H9 (cell line): ENCODE results near the gene TTC24. TPM values are rescaled to one million over a fixed set of nuclear protein-coding genes. Genes with fewer than 3 reads are reported as not detected.

ENCODE experiments used
- DNase-seq: peaks from one replicate; pipeline ENCODE4 v3.0.0-alpha.2; 2017
- H2AFZ ChIP-seq: one replicate; pipeline ENCODE4 v1.6.1; 2013; ENCODE audit warnings: mild to moderate bottlenecking, low read length, control low read depth, moderate library complexity
- H2AK5ac ChIP-seq: 2 replicates; pipeline ENCODE4 v1.6.1; 2013; ENCODE audit warnings: low read length, control low read depth, mixed read lengths; ENCODE audit not compliant: insufficient read length
- H2BK120ac ChIP-seq: one replicate; pipeline ENCODE4 v1.6.1; 2013; ENCODE audit warnings: low read depth, mild to moderate bottlenecking, low read length, control low read depth, inconsistent platforms; ENCODE audit not compliant: poor library complexity, severe bottlenecking
- H2BK12ac ChIP-seq: 2 replicates; pipeline ENCODE4 v1.6.1; 2013; ENCODE audit warnings: low read length, control low read depth, mixed read lengths, low read depth; ENCODE audit not compliant: insufficient read length
- H2BK15ac ChIP-seq: 2 replicates; pipeline ENCODE4 v1.6.1; 2013; ENCODE audit warnings: low read depth, low read length, control low read depth
- H2BK20ac ChIP-seq: one replicate; pipeline ENCODE4 v1.6.1; 2013; ENCODE audit warnings: low read depth, mild to moderate bottlenecking, low read length, control low read depth, inconsistent platforms; ENCODE audit not compliant: poor library complexity, severe bottlenecking
- H2BK5ac ChIP-seq: 2 replicates; pipeline ENCODE4 v1.6.1; 2013; ENCODE audit warnings: low read length, control low read depth, mixed read lengths; ENCODE audit not compliant: insufficient read length
- H3K14ac ChIP-seq: 2 replicates; pipeline ENCODE4 v1.6.1; 2013; ENCODE audit warnings: low read length, control low read depth; ENCODE audit not compliant: insufficient read depth
- H3K18ac ChIP-seq: 2 replicates; pipeline ENCODE4 v1.6.1; 2013; ENCODE audit warnings: low read depth, mild to moderate bottlenecking, mixed read lengths, low read length, control low read depth; ENCODE audit not compliant: insufficient read length
- H3K23ac ChIP-seq: 2 replicates; pipeline ENCODE4 v1.6.1; 2013; ENCODE audit warnings: low read length, control low read depth, mixed read lengths, low read depth; ENCODE audit not compliant: insufficient read length
- H3K23me2 ChIP-seq: 2 replicates; pipeline ENCODE4 v1.6.1; 2013; ENCODE audit warnings: low read depth, mild to moderate bottlenecking, mixed read lengths, low read length, control low read depth; ENCODE audit not compliant: insufficient read length, poor library complexity, severe bottlenecking
- H3K27ac ChIP-seq: 2 replicates; pipeline ENCODE4 v1.5.1; 2013; ENCODE audit warnings: low read length, control low read depth, mixed read lengths, low read depth; ENCODE audit not compliant: insufficient read length
- H3K27me3 ChIP-seq: 2 replicates; pipeline ENCODE4 v1.6.1; 2013; ENCODE audit warnings: low read length, control low read depth, inconsistent platforms; ENCODE audit not compliant: insufficient read depth
- H3K4ac ChIP-seq: 2 replicates; pipeline ENCODE4 v1.6.1; 2013; ENCODE audit warnings: low read depth, mild to moderate bottlenecking, control low read depth, inconsistent platforms, low read length, moderate library complexity
- H3K4me1 ChIP-seq: 2 replicates; pipeline ENCODE4 v1.6.1; 2013; ENCODE audit warnings: low read length, control low read depth, inconsistent platforms; ENCODE audit not compliant: insufficient read depth
- H3K4me2 ChIP-seq: 2 replicates; pipeline ENCODE4 v1.6.1; 2013; ENCODE audit warnings: low read length, control low read depth, mixed read lengths; ENCODE audit not compliant: insufficient read length, insufficient read depth
- H3K56ac ChIP-seq: 2 replicates; pipeline ENCODE4 v1.6.1; 2013; ENCODE audit warnings: low read depth, mild to moderate bottlenecking, mixed read lengths, low read length, control low read depth; ENCODE audit not compliant: insufficient read length
- H3K79me1 ChIP-seq: 2 replicates; pipeline ENCODE4 v1.6.1; 2013; ENCODE audit warnings: low read depth, mild to moderate bottlenecking, moderate library complexity, low read length, control low read depth, inconsistent platforms; ENCODE audit not compliant: insufficient read depth, poor library complexity, severe bottlenecking
- H3K79me2 ChIP-seq: 2 replicates; pipeline ENCODE4 v1.6.1; 2013; ENCODE audit warnings: low read length, control low read depth, inconsistent platforms; ENCODE audit not compliant: insufficient read depth
- H3K9ac ChIP-seq: 2 replicates; pipeline ENCODE4 v1.6.1; 2013; ENCODE audit warnings: low read length, control low read depth, mixed read lengths; ENCODE audit not compliant: insufficient read length; ENCODE audit errors: extremely low read depth
- H3K9me3 ChIP-seq: one replicate; pipeline ENCODE4 v1.6.1; 2013; ENCODE audit warnings: low read depth, low read length, inconsistent platforms; ENCODE audit not compliant: control insufficient read depth
- H3T11ph ChIP-seq: one replicate; pipeline ENCODE4 v1.6.1; 2013; ENCODE audit warnings: mild to moderate bottlenecking, low read length, control low read depth, inconsistent platforms
- H4K20me1 ChIP-seq: one replicate; pipeline ENCODE4 v1.6.1; 2013; ENCODE audit not compliant: control insufficient read depth, insufficient read length, insufficient read depth
- H4K5ac ChIP-seq: 2 replicates; pipeline ENCODE4 v1.6.1; 2013; ENCODE audit warnings: low read depth, mild to moderate bottlenecking, mixed read lengths, low read length, control low read depth; ENCODE audit not compliant: insufficient read length
- H4K8ac ChIP-seq: replicated peaks from 2 replicates; pipeline ENCODE4 v1.6.1; 2013; ENCODE audit warnings: low read length, control low read depth, mixed read lengths, low read depth; ENCODE audit not compliant: insufficient read length
- H4K91ac ChIP-seq: 2 replicates; pipeline ENCODE4 v1.6.1; 2013; ENCODE audit warnings: low read depth, mild to moderate bottlenecking, moderate library complexity, mixed read lengths, low read length, control low read depth; ENCODE audit not compliant: insufficient read length
- H3K27ac Mint-ChIP-seq, 3 experiments: 2 replicates in 2 of 3; 3 replicates in 1 of 3; pipeline ENCODE4 v1.8.0; 2020 to 2021; ENCODE audit warnings: mixed read lengths in 3 of 3, mild to moderate bottlenecking in 1 of 3, moderate library complexity in 1 of 3
- H3K27me3 Mint-ChIP-seq: 2 replicates; pipeline ENCODE4 v1.8.0; 2021; ENCODE audit warnings: low read depth, mild to moderate bottlenecking, moderate library complexity, mixed read lengths
- H3K36me3 Mint-ChIP-seq, 3 experiments: 2 replicates in 2 of 3; 3 replicates in 1 of 3; pipeline ENCODE4 v1.8.0; 2020 to 2021; ENCODE audit warnings: low read depth in 3 of 3, mixed read lengths in 3 of 3; ENCODE audit not compliant: insufficient read depth in 1 of 3
- H3K4me1 Mint-ChIP-seq, 2 experiments: 2 replicates each; pipeline ENCODE4 v1.8.0; 2020; ENCODE audit warnings: mixed read lengths in 2 of 2
- H3K4me3 Mint-ChIP-seq, 2 experiments: 2 replicates in 1 of 2; 3 replicates in 1 of 2; pipeline ENCODE4 v1.8.0; 2020 to 2021; ENCODE audit warnings: mild to moderate bottlenecking in 2 of 2, mixed read lengths in 2 of 2, moderate library complexity in 1 of 2
- H3K9me3 Mint-ChIP-seq, 2 experiments: 2 replicates in 1 of 2; 3 replicates in 1 of 2; pipeline ENCODE4 v1.8.0; 2020; ENCODE audit warnings: mild to moderate bottlenecking in 2 of 2, mixed read lengths in 2 of 2, moderate library complexity in 1 of 2
- WGBS: extraction: QIAGEN DNeasy Blood & Tissue Kit; methylation state at CpG from one replicate; pipeline ENCODE4 v1.1.7; 2013; ENCODE audit warnings: missing lambda C conversion rate, low lambda C conversion rate, mixed read lengths; ENCODE audit not compliant: insufficient read length; ENCODE audit errors: extremely low coverage; 5-methylcytosine and 5-hydroxymethylcytosine counted together
- total RNA-seq: library from RNA; stranded (reverse); gene quantifications from 2 replicates; pipeline ENCODE4 v1.2.1, GENCODE V29; 2021
- TF ChIP-seq, protein P1 (sequence below): fragments of 200-600 bp; sonication (generic); conservative IDR thresholded peaks from 3 replicates; pipeline ENCODE4 v1.8.0; 2021; ENCODE audit warnings: antibody characterized with exemption, mild to moderate bottlenecking

The TTC24 gene
- total RNA-seq, 1 experiment from 2014 or later, result 0.26 TPM

DNA sequence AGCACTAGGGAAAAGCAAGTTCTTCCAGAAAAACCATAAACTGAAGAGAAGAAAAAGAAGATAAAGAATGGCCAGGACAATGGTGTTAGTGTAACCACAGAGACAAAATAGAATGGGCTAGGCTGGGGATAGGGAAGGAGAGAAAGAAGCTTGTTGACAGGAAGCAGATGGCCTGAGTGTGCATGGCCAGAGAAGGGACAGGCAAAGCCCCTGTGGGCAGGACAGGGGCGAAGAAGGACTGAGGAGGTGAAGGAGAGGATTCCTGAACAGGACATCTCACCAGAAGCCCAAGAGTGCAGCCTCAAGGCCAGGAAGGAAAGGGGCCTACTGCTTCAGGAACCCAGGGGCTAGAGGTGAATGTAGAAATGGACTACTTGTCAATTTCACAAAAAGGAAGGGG lies 36.5 kb upstream of the TTC24 start:
- no peak overlapping the region for H2AFZ ChIP-seq
- no peak overlapping the region for H2AK5ac ChIP-seq
- H3K9me3 ChIP-seq, result no peaks in the 10 kb centered on the region
- H3K23me2 ChIP-seq, result no peaks in the 10 kb centered on the region
- no peak overlapping the region for H3K27ac ChIP-seq
- H3K27me3 ChIP-seq, result no peaks in the 10 kb centered on the region
- no peak overlapping the region for H3K56ac ChIP-seq
- Mint-ChIP-seq H3K27me3 (no peaks in the 10 kb centered on the region), H3K4me1 (peaks cover 3 to 9% of the 10 kb centered on the region in 2 experiments; a peak in 2 of 4 replicates), H3K4me3 (no peak overlapping the region), H3K9me3 (no peaks in the 10 kb centered on the region), H3K27ac (peak overlapping the region in 2 of 3 experiments; percentile 5 to 23; a peak in 2 of 7 replicates), H3K36me3 (peaks cover 23 to 58% (median 55%) of the 10 kb centered on the region in 3 experiments)
- no peak overlapping the region for H2BK15ac ChIP-seq
- H4K5ac ChIP-seq, result no peak overlapping the region
- no peak overlapping the region for H3K14ac ChIP-seq
- H4K20me1 ChIP-seq, result no peaks in the 10 kb centered on the region
- no peak overlapping the region for H3K9ac ChIP-seq
- WGBS, result no CpG with 5 or more reads among the region's 1 CpG
- H2BK5ac ChIP-seq, result no peak overlapping the region
- H3K18ac ChIP-seq, result no peak overlapping the region
- H2BK12ac ChIP-seq, result no peak overlapping the region
- no peak overlapping the region for H2BK120ac ChIP-seq
- no peak overlapping the region for H2BK20ac ChIP-seq
- no peaks in the 10 kb centered on the region for H3K4me1 ChIP-seq
- no peak overlapping the region for H3K4me2 ChIP-seq
- H3K4ac ChIP-seq, result no peak overlapping the region
- H4K8ac ChIP-seq, result no peak overlapping the region
- H3T11ph ChIP-seq, result no peak overlapping the region
- TF ChIP-seq, protein P1, sequence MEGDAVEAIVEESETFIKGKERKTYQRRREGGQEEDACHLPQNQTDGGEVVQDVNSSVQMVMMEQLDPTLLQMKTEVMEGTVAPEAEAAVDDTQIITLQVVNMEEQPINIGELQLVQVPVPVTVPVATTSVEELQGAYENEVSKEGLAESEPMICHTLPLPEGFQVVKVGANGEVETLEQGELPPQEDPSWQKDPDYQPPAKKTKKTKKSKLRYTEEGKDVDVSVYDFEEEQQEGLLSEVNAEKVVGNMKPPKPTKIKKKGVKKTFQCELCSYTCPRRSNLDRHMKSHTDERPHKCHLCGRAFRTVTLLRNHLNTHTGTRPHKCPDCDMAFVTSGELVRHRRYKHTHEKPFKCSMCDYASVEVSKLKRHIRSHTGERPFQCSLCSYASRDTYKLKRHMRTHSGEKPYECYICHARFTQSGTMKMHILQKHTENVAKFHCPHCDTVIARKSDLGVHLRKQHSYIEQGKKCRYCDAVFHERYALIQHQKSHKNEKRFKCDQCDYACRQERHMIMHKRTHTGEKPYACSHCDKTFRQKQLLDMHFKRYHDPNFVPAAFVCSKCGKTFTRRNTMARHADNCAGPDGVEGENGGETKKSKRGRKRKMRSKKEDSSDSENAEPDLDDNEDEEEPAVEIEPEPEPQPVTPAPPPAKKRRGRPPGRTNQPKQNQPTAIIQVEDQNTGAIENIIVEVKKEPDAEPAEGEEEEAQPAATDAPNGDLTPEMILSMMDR, result no peak
- no peaks in the 10 kb centered on the region for H3K79me1 ChIP-seq
- H3K23ac ChIP-seq, result no peak overlapping the region
- no peaks in the 10 kb centered on the region for H3K79me2 ChIP-seq
- no peak overlapping the region for H4K91ac ChIP-seq
- DNase-seq, result no peak
